Measurements from ENCODE around the gene SGCE.

- TF ChIP-seq, protein P1, sequence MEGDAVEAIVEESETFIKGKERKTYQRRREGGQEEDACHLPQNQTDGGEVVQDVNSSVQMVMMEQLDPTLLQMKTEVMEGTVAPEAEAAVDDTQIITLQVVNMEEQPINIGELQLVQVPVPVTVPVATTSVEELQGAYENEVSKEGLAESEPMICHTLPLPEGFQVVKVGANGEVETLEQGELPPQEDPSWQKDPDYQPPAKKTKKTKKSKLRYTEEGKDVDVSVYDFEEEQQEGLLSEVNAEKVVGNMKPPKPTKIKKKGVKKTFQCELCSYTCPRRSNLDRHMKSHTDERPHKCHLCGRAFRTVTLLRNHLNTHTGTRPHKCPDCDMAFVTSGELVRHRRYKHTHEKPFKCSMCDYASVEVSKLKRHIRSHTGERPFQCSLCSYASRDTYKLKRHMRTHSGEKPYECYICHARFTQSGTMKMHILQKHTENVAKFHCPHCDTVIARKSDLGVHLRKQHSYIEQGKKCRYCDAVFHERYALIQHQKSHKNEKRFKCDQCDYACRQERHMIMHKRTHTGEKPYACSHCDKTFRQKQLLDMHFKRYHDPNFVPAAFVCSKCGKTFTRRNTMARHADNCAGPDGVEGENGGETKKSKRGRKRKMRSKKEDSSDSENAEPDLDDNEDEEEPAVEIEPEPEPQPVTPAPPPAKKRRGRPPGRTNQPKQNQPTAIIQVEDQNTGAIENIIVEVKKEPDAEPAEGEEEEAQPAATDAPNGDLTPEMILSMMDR (IDR thresholded peaks at IDR 0.05): no peak
- TF ChIP-seq POLR2AphosphoS5 (IDR thresholded peaks at IDR 0.05; ENCODE audit: insufficient read depth in 1 of 2, low read depth in 1 of 2): peak in 1 of 2 donors; percentile 62
Observed at GRCh38 chr7:94620703-94621118, 35.2 kb downstream of the SGCE start.

Data from vagina (tissue), 2 donors.